GM19240 (cell line): Measurements from ENCODE around the gene SGCD.
"Not testable (repeated sequence)": the region's sequence is repeated elsewhere in the genome, so short reads cannot be mapped to it uniquely, and the experiment has no call there.

Experiments used
- DNase-seq: peaks from one replicate; pipeline ENCODE4 v3.0.0; 2011; ENCODE audit warnings: low spot score; ENCODE audit not compliant: insufficient read length

The SGCD gene

DNA sequence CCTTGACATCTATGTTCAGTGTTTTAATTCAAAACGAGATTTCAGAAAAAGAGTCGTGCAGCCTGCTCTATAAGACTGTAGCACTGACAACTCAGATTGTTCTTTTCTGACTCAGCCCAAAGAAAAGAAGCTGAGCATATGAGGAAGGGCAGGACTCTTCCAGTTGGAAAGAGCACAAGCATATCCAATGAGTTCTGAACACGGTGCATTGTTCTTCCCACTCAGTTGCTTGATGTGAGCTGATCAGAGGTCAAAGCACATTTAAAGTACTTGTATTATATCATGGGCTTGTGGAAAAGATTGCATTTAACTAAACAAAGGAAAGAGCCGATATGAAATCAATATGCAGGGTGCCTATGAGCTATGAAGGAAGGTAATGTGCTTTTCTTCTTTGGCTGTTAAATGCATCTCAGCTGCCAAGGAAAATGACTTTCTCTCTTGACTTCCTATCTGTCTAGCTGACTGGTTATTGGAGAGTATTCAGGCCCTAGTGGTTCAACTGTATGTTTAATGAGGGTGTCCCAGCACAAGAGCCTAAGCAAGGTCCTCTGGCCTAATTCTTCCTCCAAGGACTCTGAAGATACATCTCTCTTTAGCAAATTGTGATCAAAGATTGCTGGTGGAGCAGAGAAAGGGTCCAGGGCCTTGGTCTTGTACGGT is 296.5 kb downstream of the SGCD start:
- DNase-seq = no peak

DNA sequence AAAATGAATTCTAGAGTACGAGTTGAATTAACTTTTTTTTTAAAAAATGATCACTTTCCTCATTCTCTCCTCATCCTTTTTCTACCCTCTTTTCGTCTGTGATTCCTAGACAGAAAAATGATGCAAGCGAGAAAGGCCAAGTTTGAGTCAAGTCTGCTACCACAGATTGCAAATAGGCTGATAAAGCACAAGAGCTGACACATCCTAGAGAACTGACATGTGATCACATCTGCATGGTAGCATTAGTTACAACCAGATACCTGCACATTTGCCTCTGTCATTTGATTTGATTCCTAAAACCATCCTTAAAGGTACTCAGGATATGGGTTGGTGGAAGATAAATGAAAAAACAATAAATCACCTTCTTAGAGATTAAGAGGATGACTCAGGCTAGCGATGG is 297.7 kb downstream of the SGCD start:
- no peak for DNase-seq

GRCh38 chr5:156628421-156628820 is 301.5 kb downstream of the SGCD start:
- DNase-seq = no peak

DNA sequence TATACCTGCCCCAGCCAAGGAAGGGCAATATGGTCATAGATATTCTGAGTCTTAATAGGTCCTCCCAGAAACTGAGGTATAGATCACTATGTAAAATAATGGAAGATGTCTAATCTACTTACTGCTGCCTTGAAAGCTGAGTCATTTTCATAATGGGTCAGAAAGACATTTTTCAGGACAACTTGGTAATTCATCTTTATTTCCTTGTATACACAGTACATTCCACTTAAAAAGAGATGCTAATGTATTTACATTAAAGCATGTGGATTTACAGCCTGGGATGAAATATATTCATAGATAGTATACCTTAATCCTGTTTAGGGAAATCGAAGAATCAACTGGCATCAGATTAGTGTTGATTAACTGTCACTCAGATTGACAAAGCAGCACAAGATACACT is 304.0 kb downstream of the SGCD start:
- DNase-seq = no peak

GRCh38 chr5:156634301-156634700 is 307.3 kb downstream of the SGCD start:
- no peak for DNase-seq

- DNase-seq = no peak
Observed at GRCh38 chr5:156640691-156641241, 313.8 kb downstream of the SGCD start.

GRCh38 chr5:156641686-156642085 is 314.7 kb downstream of the SGCD start:
- DNase-seq = no peak

GRCh38 chr5:156647034-156647451 is 320.1 kb downstream of the SGCD start:
- no peak for DNase-seq

DNA sequence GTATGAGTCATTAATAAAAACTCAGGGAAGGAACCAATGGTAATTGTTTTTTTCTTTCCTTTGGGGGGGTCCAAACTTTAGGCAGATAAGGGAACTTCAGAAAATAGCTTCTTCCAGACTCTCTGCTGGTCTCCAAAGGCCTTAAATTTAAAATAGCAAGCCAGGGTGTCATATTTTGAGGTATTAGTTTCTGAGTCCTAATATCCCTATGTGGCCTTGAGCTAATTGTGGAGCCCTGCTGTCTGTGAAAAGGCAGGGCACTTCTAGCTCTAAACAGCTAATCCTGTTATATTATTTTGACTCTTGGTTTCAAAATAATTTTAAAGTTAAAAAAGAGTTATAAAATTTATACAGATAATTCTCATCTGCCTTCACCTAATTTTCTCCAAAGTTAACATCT is 327.5 kb downstream of the SGCD start:
- no peak for DNase-seq

- DNase-seq = no peak
Observed at GRCh38 chr5:156655732-156656131, 328.8 kb downstream of the SGCD start.

- DNase-seq = not testable (repeated sequence)
Observed at GRCh38 chr5:156664832-156665231, 337.9 kb downstream of the SGCD start.

DNA sequence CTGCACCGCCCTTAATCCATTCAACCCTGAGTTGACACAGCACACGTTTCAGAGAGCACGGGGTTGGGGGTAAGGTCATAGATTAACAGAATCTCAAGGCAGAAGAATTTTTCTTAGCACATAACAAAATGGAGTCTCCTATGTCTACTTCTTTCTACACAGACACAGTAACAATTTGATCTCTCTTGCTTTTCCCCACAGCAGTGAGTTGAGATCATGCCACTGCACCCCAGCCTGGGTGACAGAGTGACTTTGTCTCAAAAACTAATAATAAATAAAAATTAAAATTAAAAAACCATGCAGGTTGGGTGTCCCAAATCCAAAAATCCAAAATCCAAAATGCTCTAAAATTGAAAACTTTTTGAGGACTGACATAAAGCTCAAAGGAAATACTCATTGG is 339.7 kb downstream of the SGCD start:
- not testable (repeated sequence) for DNase-seq

DNA sequence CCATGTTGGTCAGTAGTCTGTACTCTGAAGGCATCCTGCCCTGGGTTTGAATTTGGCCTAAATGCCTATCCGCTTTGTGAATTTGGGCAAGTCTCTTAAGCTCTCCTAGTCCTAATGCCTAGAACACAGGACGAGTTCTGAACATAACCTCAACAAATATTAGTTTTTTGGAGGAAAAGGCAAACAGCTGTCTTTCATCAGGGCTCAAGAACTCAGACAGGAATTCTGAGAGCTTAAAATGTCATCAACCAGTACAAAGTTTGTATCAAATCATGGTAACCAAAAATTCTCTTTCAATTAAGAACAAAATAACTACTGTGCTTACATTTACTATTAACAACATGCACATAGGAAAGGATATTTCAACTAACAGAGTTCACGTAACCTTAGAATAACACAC is 340.7 kb downstream of the SGCD start:
- no peak for DNase-seq

DNA sequence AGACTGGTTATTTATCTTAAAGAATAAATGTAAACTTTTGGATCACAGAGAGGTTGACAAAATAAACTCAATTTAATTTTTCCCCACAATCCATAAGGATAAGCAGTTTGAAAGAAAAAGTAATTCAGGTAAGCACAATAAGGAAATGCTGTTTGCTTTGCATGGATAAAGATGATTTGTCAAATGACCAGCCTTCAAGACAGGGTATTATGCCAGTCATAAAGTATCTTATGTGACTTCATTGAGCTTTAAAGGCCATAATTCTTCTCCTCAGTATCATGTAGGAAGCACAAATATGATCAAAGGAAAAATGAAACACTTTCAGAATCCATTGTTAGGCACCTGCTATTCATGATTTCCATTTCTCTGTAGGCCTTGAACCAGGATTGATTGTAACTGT is 342.5 kb downstream of the SGCD start:
- DNase-seq = no peak

- no peak for DNase-seq
Observed at GRCh38 chr5:156670615-156671014, 343.7 kb downstream of the SGCD start.

DNA sequence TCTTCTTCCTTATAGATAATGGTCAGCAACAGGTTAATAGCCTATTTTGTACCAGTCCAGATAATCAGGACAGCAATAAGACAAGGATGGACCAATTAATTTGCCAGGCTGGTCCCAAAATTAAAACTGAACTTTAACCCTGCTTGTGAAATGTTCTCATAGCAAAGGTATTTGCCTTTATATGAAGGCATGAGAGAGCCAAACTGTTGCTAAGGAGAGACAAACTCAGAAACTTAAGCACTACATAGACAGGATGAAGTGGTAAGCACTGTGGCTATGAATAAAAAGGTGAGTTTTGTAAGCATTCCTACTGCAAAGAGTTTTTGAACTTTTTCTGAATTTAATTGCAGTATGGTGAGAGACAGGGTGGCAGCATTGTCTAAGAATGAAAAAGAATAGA is 348.4 kb downstream of the SGCD start:
- DNase-seq = no peak

GRCh38 chr5:156677963-156678362 is 351.0 kb downstream of the SGCD start:
- no peak for DNase-seq

DNA sequence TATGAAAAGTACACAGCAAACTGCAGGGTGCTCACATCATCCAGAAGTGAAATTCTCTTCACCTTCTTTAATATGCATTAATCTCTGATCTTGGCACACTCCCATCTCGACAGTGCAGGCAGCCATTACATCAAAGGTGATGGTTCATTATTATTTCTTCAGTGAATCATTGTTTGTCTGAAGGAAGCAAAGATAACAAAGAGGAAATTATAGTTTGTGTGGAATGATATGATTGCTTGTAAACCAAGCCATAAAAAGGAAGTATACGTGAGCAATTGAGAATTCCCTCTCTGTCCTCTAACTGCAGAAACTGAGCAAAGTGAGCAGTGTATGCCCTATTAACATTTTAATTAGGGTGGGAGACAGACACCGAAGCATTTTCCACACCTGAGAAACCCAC is 351.5 kb downstream of the SGCD start:
- DNase-seq = no peak

DNA sequence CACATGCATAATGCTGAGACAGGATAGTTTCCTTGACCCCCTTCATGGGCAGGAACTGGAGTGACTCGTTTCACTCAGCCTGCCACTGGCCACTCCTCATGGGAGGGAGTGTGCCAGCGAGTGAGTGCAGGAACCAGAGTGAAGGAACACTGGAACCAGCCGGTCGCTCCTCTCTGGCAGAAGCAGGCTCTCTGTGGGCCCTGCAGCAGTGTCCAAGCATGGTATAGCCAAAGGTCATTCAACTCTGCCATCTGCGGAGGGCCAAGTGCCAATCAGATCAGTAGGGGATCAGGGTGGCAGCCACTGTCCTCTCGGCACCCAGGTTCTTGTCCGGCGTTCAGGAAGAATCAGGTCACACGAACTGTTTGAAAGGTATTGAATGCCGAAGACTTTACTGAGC is 353.9 kb downstream of the SGCD start:
- no peak for DNase-seq

GRCh38 chr5:156681265-156681664 is 354.3 kb downstream of the SGCD start:
- DNase-seq = no peak

DNA sequence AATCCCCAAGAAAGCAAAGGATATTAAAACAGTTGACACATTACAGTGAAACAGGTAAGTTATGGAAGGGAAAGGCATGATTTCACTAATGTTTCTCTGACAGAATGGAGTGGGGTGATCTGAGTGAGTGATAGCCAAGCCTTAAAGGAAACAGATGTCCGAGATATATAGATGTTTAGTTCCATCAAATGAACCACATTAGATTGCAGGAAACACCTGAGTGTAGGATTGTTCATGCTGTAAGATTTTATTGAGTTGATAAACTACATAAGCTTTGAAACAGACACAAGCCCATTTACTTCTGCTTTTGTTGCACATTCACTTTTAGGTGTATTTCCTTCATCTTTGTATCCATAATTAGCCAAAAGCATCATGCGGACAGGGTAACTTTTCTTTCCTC is 356.0 kb downstream of the SGCD start:
- no peak for DNase-seq

GRCh38 chr5:156683509-156683908 is 356.5 kb downstream of the SGCD start:
- DNase-seq = no peak

GRCh38 chr5:156684216-156684615 is 357.3 kb downstream of the SGCD start:
- DNase-seq = no peak

DNA sequence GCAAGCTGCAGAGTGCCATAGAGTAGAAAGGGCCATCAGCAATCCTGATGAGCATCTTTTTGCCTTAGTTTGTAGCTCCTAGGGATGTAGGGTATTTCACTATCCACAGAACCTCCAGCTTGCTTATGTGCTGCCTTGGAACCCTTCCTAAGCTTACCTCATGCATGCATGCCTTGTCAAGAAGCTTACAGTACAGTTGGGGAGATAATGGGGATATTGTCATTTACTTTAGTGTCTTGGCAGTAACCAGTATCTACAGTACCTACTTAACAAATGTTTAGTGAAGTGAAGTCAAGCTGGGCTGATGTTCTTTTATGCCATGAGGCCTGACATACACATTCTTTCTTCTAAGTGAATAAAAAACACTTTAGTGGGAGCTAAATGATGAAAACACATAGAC is 358.5 kb downstream of the SGCD start:
- DNase-seq = no peak
